Spleen (tissue), 11 donors: ENCODE measurements around the gene S100A8. TPM values are rescaled to one million over a fixed set of nuclear protein-coding genes. Genes with fewer than 3 reads are reported as not detected.

Source experiments
- DNase-seq: peaks from one replicate; pipeline ENCODE4 v3.0.0-alpha.2; 2020
- H3K27ac ChIP-seq, 8 donors: fragments of 200-600 bp; sonication (generic) in 7 of 8; 1 replicate in 4 of 8; 2 replicates in 4 of 8; pipeline versions ENCODE4 v1.5.0 to v1.8.0; 2016 to 2021; ENCODE audit warnings: inconsistent platforms in 4 of 8, mild to moderate bottlenecking in 4 of 8, moderate library complexity in 1 of 8
- H3K27me3 ChIP-seq, 7 donors: fragments of 200-600 bp; sonication (generic) in 6 of 7; replicated peaks in 1 of 7; 1 replicate in 4 of 7; 2 replicates in 3 of 7; pipeline versions ENCODE4 v1.5.0 to v1.8.0; 2016 to 2021; ENCODE audit warnings: inconsistent platforms in 3 of 7, mild to moderate bottlenecking in 1 of 7
- H3K36me3 ChIP-seq, 6 donors: fragments of 200-600 bp; sonication (generic) in 5 of 6; 1 replicate in 4 of 6; 2 replicates in 2 of 6; pipeline versions ENCODE4 v1.5.0 to v1.8.0; 2016 to 2021; ENCODE audit warnings: inconsistent platforms in 2 of 6
- H3K4me1 ChIP-seq, 6 donors: fragments of 200-600 bp; sonication (generic) in 5 of 6; 1 replicate in 3 of 6; 2 replicates in 3 of 6; pipeline versions ENCODE4 v1.5.0 to v1.8.0; 2016 to 2021; ENCODE audit warnings: inconsistent platforms in 3 of 6
- H3K4me3 ChIP-seq, 8 donors: fragments of 200-600 bp; sonication (generic) in 7 of 8; 1 replicate in 4 of 8; 2 replicates in 4 of 8; pipeline versions ENCODE4 v1.5.0 to v1.8.0; 2016 to 2021; ENCODE audit warnings: inconsistent platforms in 4 of 8, mild to moderate bottlenecking in 4 of 8, moderate library complexity in 2 of 8
- H3K9me3 ChIP-seq, 8 donors: fragments of 200-600 bp; sonication (generic) in 7 of 8; 1 replicate in 4 of 8; 2 replicates in 4 of 8; pipeline versions ENCODE4 v1.5.0 to v1.8.0; 2016 to 2021; ENCODE audit warnings: inconsistent platforms in 4 of 8
- CTCF ChIP-seq, 11 experiments: fragments of 200-600 bp in 7 of 11; fragments of 450-650 bp in 4 of 11; sonication (generic) in 4 of 11; IDR thresholded peaks in 8 of 11; conservative IDR thresholded peaks in 3 of 11; 1 replicate in 7 of 11; 2 replicates in 4 of 11; pipeline versions ENCODE4 v1.4.0 to v1.8.0; 2016 to 2021; ENCODE audit warnings: antibody characterized with exemption in 11 of 11, inconsistent platforms in 4 of 11, mild to moderate bottlenecking in 1 of 11
- POLR2A ChIP-seq, 3 donors: fragments of 450-650 bp; IDR thresholded peaks; one replicate each; pipeline ENCODE4 v1.5.1; 2017; ENCODE audit warnings: antibody characterized with exemption in 3 of 3, mild to moderate bottlenecking in 1 of 3
- POLR2AphosphoS5 ChIP-seq, 3 donors: sonication (generic); formaldehyde crosslinking; IDR thresholded peaks; one replicate each; pipeline ENCODE4 v1.5.1; 2017; ENCODE audit warnings: antibody characterized with exemption in 3 of 3
- WGBS, 5 donors: extraction: QIAGEN DNeasy Blood & Tissue Kit in 3 of 5; methylation state at CpG; one replicate each; pipeline versions ENCODE4 v1.1.5 to v1.1.7; 2013 to 2018; 5-methylcytosine and 5-hydroxymethylcytosine counted together
- intact Hi-C: fragments of 100-400 bp; cut with DNase I; formaldehyde crosslinking; loops from one replicate; pipeline ENCODE4 v1.15.0; 2023; ENCODE audit warnings: low total_unique reads
- polyA plus RNA-seq, 3 donors: library from polyadenylated mRNA; stranded (reverse); fragments of 200-250 nt; gene quantifications; one replicate each; pipeline ENCODE4 v1.2.1, GENCODE V29; 2013
- total RNA-seq, 7 donors: library from RNA; depleted of rRNA in 3 of 7; stranded (reverse); fragments of >200 nt in 3 of 7; fragmentation: NEBNext Ultra II Directional in 4 of 7; extraction: Animal tissue kit (Norgen Biotek cat#: 25700) in 4 of 7; gene quantifications; one replicate each; pipeline versions ENCODE4 v1.1.0 to v1.2.1, GENCODE V29; 2016 to 2021
- donor health status: healthy with polysubstance abuse.
- donor health status: DM: no; HTN: no; CAD: no; lungs with moderate emphysema.
- donor health status: DM: no; HTN: no; CAD: no.
- donor health status: Bipolar disorder and iron deficiency.
- donor health status: healthy.
- donor health status: DM: no; HTN: no; CAD: no.
- donor health status: DM: yes; HTN: yes; CAD: no.

S100A8 gene
- total and polyA plus RNA-seq, 10 donors: 756 to 7,676 (median 1,458) TPM

- intact Hi-C loops: no loop called here
Observed at GRCh38 chr1:153371231-153371630, 19.6 kb downstream of the S100A8 start.

GRCh38 chr1:153370146-153370545, 20.7 kb downstream of the S100A8 start:
- TF ChIP-seq POLR2AphosphoS5 (IDR thresholded peaks at IDR 0.05): no peak
- no peak for TF ChIP-seq POLR2A (IDR thresholded peaks at IDR 0.05)
- TF ChIP-seq CTCF (IDR thresholded peaks at IDR 0.05 in 8 of 11, conservative IDR thresholded peaks at IDR 0.05 in 3 of 11): no peak
- H3K4me1 ChIP-seq: peaks cover 0 to 40% (median 0%) of the 10 kb centered on the region in 6 donors
- H3K9me3 ChIP-seq: no peaks in the 10 kb centered on the region
- H3K27ac ChIP-seq: peak overlapping the region in 4 of 8 donors; percentile 71 to 95 (median 84)
- intact Hi-C loops: no loop called here
- no peaks in the 10 kb centered on the region for H3K36me3 ChIP-seq
- peaks cover 0 to 14% (median 0%) of the 10 kb centered on the region in 7 donors for H3K27me3 ChIP-seq
- 73 to 87% (median 78%) methylated on average over 3 of the region's 3 CpGs for WGBS, 5 donors
- no peak for DNase-seq
- H3K4me3 ChIP-seq: no peak overlapping the region

More at GRCh38 chr1:153371231-153371630, 19.6 kb downstream of the S100A8 start:
- Histone ChIP-seq H3K36me3 (no peaks in the 10 kb centered on the region), H3K9me3 (no peaks in the 10 kb centered on the region), H3K27me3 (peaks cover 0 to 17% (median 0%) of the 10 kb centered on the region in 7 donors), H3K4me1 (peaks cover 0 to 37% (median 0%) of the 10 kb centered on the region in 6 donors), H3K27ac (peak overlapping the region in 6 of 8 donors; percentile 28 to 95 (median 74)), H3K4me3 (no peak overlapping the region)
- TF ChIP-seq POLR2A (IDR thresholded peaks at IDR 0.05): no peak
- 88 to 100% (median 95%) methylated on average over 1 of the region's 1 CpG for WGBS, 5 donors
- DNase-seq: peak; percentile 41

GRCh38 chr1:153368495-153368894, 22.4 kb downstream of the S100A8 start:
- Histone ChIP-seq H3K4me3 (no peak overlapping the region), H3K27ac (peak overlapping the region in 5 of 8 donors; percentile 33 to 95 (median 86)), H3K9me3 (no peaks in the 10 kb centered on the region), H3K4me1 (peaks cover 0 to 38% (median 0%) of the 10 kb centered on the region in 6 donors), H3K27me3 (peaks cover 0 to 6% (median 0%) of the 10 kb centered on the region in 7 donors), H3K36me3 (no peaks in the 10 kb centered on the region)
- TF ChIP-seq CTCF (IDR thresholded peaks at IDR 0.05 in 8 of 11, conservative IDR thresholded peaks at IDR 0.05 in 3 of 11) (no peak), POLR2A (IDR thresholded peaks at IDR 0.05) (no peak), POLR2AphosphoS5 (IDR thresholded peaks at IDR 0.05) (no peak)
- no peak for DNase-seq
- WGBS, 5 donors: 40 to 63% (median 51%) methylated on average over 2 of the region's 2 CpGs
- intact Hi-C loops: no loop called here

- WGBS, 5 donors: 42 to 75% (median 60%) methylated on average over 2 of the region's 2 CpGs
- Histone ChIP-seq H3K27me3 (peaks cover 0 to 6% (median 0%) of the 10 kb centered on the region in 7 donors), H3K9me3 (no peaks in the 10 kb centered on the region), H3K27ac (peak overlapping the region in 7 of 8 donors; percentile 21 to 95 (median 77)), H3K4me1 (peaks cover 0 to 47% (median 3%) of the 10 kb centered on the region in 6 donors), H3K36me3 (no peaks in the 10 kb centered on the region), H3K4me3 (no peak overlapping the region)
- TF ChIP-seq POLR2A (IDR thresholded peaks at IDR 0.05): no peak
- no peak for TF ChIP-seq POLR2AphosphoS5 (IDR thresholded peaks at IDR 0.05)
- no peak for TF ChIP-seq CTCF (IDR thresholded peaks at IDR 0.05 in 8 of 11, conservative IDR thresholded peaks at IDR 0.05 in 3 of 11)
- intact Hi-C loops: no loop called here
- DNase-seq: peak; percentile 7
Observed at GRCh38 chr1:153367090-153367489, 23.8 kb downstream of the S100A8 start.
